Coronary artery (tissue), 2 donors: ENCODE data around the gene BPIFA3.

Experiments used
- DNase-seq: peaks from one replicate; pipeline ENCODE4 v3.0.0-alpha.2; 2017; ENCODE audit warnings: low spot score
- H3K27ac ChIP-seq, 2 donors: fragments of 200-600 bp; sonication (generic); one replicate each; pipeline ENCODE4 v1.5.1; 2016 to 2019
- H3K4me3 ChIP-seq: fragments of 200-600 bp; sonication (generic); 2 replicates; pipeline ENCODE4 v1.5.1; 2016; ENCODE audit warnings: mild to moderate bottlenecking, moderate library complexity
- CTCF ChIP-seq: fragments of 200-600 bp; sonication (generic); IDR thresholded peaks from one replicate; pipeline ENCODE4 v1.5.1; 2019; ENCODE audit warnings: antibody characterized with exemption

The BPIFA3 gene

GRCh38 chr20:33209789-33210188, 7.4 kb upstream of the BPIFA3 start:
- no peak overlapping the region for H3K27ac ChIP-seq
- DNase-seq: no peak
- no peak overlapping the region for H3K4me3 ChIP-seq
- TF ChIP-seq CTCF: no peak

- TF ChIP-seq CTCF: no peak
- H3K27ac ChIP-seq: no peak overlapping the region
- DNase-seq: no peak
- no peak overlapping the region for H3K4me3 ChIP-seq
Measured at GRCh38 chr20:33210371-33210770, 6.8 kb upstream of the BPIFA3 start.

DNA sequence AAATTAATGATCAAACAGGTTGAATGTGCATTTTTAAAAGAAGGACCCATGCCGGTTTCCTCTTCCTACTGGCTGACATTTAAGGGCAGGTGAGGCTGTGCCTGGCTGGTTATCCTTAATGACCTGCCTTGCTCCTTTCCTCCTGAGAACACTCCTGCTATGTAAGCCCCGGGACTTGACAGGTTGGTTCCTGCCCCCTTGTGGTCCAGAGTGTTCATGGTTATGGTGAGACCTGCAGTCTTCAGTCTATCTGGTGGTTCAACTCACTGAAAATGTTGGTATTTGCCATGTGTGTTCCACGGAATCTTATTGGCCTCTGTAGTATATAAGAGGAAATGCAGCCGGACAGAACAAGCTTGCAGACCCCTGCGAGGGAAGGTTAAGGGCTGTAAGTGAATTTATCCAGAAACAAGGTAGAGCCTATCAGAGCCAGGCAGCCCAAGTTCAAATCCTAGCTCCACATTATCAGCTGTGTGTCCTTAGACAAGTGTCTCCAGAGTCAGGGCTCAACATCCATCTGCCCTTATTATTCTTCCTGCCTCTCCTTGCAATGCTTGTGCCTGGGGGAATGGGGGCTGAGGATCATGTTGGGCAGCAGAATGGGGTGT, 5.2 kb upstream of the BPIFA3 start:
- no peak for DNase-seq
- H3K27ac ChIP-seq: no peak overlapping the region
- H3K4me3 ChIP-seq: no peak overlapping the region
- no peak for TF ChIP-seq CTCF

- DNase-seq: no peak
- TF ChIP-seq CTCF: no peak
- Histone ChIP-seq H3K27ac (no peak overlapping the region), H3K4me3 (no peak overlapping the region)
Measured at GRCh38 chr20:33224399-33224798, 7.2 kb downstream of the BPIFA3 start.

- Histone ChIP-seq H3K4me3 (no peak overlapping the region), H3K27ac (no peak overlapping the region)
- DNase-seq: no peak
- no peak for TF ChIP-seq CTCF
Measured at GRCh38 chr20:33229843-33230242, 12.7 kb downstream of the BPIFA3 start.

DNA sequence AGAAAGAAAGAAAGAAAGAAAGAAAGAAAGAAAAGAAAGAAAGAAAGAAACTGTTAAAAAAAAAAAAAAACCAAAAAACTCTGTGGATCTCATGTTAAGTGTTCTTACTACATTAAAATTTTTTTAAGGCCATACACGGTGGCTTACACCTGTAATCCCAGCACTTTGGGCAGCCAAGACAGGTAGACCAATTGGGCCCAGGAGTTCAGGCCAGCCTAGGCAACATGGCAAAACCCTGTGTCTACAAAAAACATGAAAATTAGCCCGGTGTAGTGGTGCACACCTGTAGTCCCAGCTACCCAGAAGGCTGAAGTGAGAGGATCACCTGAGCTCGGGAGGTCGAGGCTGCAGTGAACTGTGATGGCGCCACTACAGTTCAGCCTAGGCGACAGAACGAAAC, 14.1 kb downstream of the BPIFA3 start:
- no peak overlapping the region for H3K4me3 ChIP-seq
- DNase-seq: no peak

More for the DNA sequence above, 14.1 kb downstream of the BPIFA3 start:
- H3K27ac ChIP-seq: no peak overlapping the region
- no peak for TF ChIP-seq CTCF
